Caco-2 (cell line): ENCODE measurements around the gene HSD17B11. TPM values are rescaled to one million over a fixed set of nuclear protein-coding genes. Genes with fewer than 3 reads are reported as not detected.

Experiments
- BruUV-seq: library from RNA; stranded (reverse); fragments of 400-500 nt; replicated peaks from 2 replicates; lab custom pipeline; 2021; lab: Mats Ljungman, UMichigan
- CTCF ChIA-PET: fragments of 300-600 bp; sonication (Branson Sonifier 250); formaldehyde crosslinking; loops from one replicate; lab custom pipeline; 2022; ENCODE audit warnings: antibody characterized with exemption; lab: Charles Lee
- POLR2A ChIA-PET: fragments of 300-600 bp; sonication (Branson Sonifier 250); formaldehyde crosslinking; loops from one replicate; lab custom pipeline; 2022; ENCODE audit warnings: antibody characterized with exemption; lab: Charles Lee
- DNase-seq, 2 experiments: peaks; one replicate each; pipeline versions ENCODE4 v3.0.0 to v3.0.0-alpha.2; 2020 to 2022
- H3K27me3 ChIP-seq: replicated peaks from 2 replicates; pipeline ENCODE4 v1.6.0; 2011; ENCODE audit warnings: low read length; ENCODE audit not compliant: control insufficient read depth, insufficient read depth
- H3K36me3 ChIP-seq: 2 replicates; pipeline ENCODE4 v1.5.1; 2011; ENCODE audit warnings: low read length; ENCODE audit not compliant: control insufficient read depth, insufficient read depth
- H3K4me1 ChIP-seq: fragments of 250-450 bp; sonication (Bioruptor Pico); 2 replicates; pipeline ENCODE4 v1.5.1; 2020; ENCODE audit warnings: mild to moderate bottlenecking
- H3K4me3 ChIP-seq: 2 replicates; pipeline ENCODE4 v1.5.1; 2011; ENCODE audit warnings: low read depth, mild to moderate bottlenecking, control low read depth, low read length
- H3K9me3 ChIP-seq: fragments of 250-450 bp; sonication (Bioruptor Pico); 2 replicates; pipeline ENCODE4 v1.5.1; 2020; ENCODE audit warnings: mild to moderate bottlenecking, moderate library complexity
- H3K27ac Mint-ChIP-seq: one replicate; pipeline ENCODE4 v1.8.0; 2022; ENCODE audit warnings: mixed read lengths; ENCODE audit not compliant: unreplicated experiment
- H3K27me3 Mint-ChIP-seq: one replicate; pipeline ENCODE4 v1.8.0; 2022; ENCODE audit warnings: mixed read lengths; ENCODE audit not compliant: insufficient read depth, unreplicated experiment
- H3K36me3 Mint-ChIP-seq: one replicate; pipeline ENCODE4 v1.8.0; 2022; ENCODE audit warnings: mild to moderate bottlenecking, mixed read lengths; ENCODE audit not compliant: insufficient read depth, unreplicated experiment
- H3K4me1 Mint-ChIP-seq: one replicate; pipeline ENCODE4 v1.8.0; 2022; ENCODE audit warnings: low read depth, mixed read lengths; ENCODE audit not compliant: unreplicated experiment
- H3K4me3 Mint-ChIP-seq: one replicate; pipeline ENCODE4 v1.8.0; 2022; ENCODE audit warnings: mild to moderate bottlenecking, moderate library complexity, mixed read lengths; ENCODE audit not compliant: unreplicated experiment
- H3K9me3 Mint-ChIP-seq: one replicate; pipeline ENCODE4 v1.8.0; 2022; ENCODE audit warnings: mixed read lengths; ENCODE audit not compliant: unreplicated experiment
- intact Hi-C: fragments of 100-400 bp; cut with micrococcal nuclease; formaldehyde crosslinking; loops from one replicate; pipeline ENCODE4 v1.10.0; 2022; ENCODE audit not compliant: unreplicated experiment
- total RNA-seq: library from RNA; stranded (reverse); gene quantifications from 2 replicates; pipeline ENCODE4 v1.2.3, GENCODE V29; 2022
- TF ChIP-seq, protein P1 (sequence below), 2 experiments: fragments of 200-600 bp in 1 of 2; IDR thresholded peaks; 1 replicate in 1 of 2; 2 replicates in 1 of 2; pipeline versions ENCODE4 v1.5.1 to v1.8.0; 2011 to 2022; ENCODE audit warnings: antibody characterized with exemption in 1 of 2, control low read depth in 1 of 2, inconsistent platforms in 1 of 2, low read depth in 1 of 2, low read length in 1 of 2, mild to moderate bottlenecking in 1 of 2, moderate library complexity in 1 of 2; ENCODE audit not compliant: insufficient read depth in 1 of 2, severe bottlenecking in 1 of 2, unreplicated experiment in 1 of 2

HSD17B11 gene
- total RNA-seq, 1 experiment from 2014 or later = 42.8 TPM

DNA sequence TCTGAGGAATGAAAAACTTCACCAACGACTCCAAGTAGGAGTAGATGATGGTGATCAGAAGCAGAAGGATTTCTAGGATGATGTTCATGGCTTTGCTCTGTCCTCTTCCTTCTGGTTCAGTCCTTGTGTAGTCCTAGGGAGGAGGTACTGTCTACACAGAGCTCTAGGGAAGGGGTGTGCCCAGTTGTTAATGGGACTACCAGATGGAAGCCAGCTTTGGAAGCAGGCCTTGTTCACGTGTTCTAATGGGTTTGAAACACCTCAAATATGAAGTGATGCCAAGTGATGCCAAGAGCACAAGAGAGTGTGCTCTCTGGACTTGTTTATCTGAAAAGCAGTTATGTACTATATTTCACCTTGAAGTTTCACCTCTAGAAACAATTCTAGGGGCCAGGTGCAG lies 68.2 kb downstream of the HSD17B11 start, which contains the start of gene HSD17B13:
Gene HSD17B13 (minus strand): TSS at position 129 of the 400 bp plus-strand sequence. CDS start 41 bp downstream, at position 88.
- DNase-seq = no peak
- H3K36me3 ChIP-seq = no peaks in the 10 kb centered on the region
- no peaks in the 10 kb centered on the region for H3K9me3 ChIP-seq
- no peaks in the 10 kb centered on the region for H3K4me1 ChIP-seq
- Mint-ChIP-seq H3K4me1 (no peaks in the 10 kb centered on the region), H3K36me3 (no peaks in the 10 kb centered on the region), H3K27ac (no peak within 1 kb of the TSS), H3K9me3 (no peaks in the 10 kb centered on the region), H3K4me3 (no peak within 1 kb of the TSS), H3K27me3 (no peaks in the 10 kb centered on the region)
- ChIA-PET CTCF (no interaction called here), POLR2A (no interaction called here)
- no peak within 1 kb of the TSS for H3K4me3 ChIP-seq
- H3K27me3 ChIP-seq = no peaks in the 10 kb centered on the region
- BruUV-seq = no TSS peak
- intact Hi-C loops = no loop called here
- TF ChIP-seq, protein P1, sequence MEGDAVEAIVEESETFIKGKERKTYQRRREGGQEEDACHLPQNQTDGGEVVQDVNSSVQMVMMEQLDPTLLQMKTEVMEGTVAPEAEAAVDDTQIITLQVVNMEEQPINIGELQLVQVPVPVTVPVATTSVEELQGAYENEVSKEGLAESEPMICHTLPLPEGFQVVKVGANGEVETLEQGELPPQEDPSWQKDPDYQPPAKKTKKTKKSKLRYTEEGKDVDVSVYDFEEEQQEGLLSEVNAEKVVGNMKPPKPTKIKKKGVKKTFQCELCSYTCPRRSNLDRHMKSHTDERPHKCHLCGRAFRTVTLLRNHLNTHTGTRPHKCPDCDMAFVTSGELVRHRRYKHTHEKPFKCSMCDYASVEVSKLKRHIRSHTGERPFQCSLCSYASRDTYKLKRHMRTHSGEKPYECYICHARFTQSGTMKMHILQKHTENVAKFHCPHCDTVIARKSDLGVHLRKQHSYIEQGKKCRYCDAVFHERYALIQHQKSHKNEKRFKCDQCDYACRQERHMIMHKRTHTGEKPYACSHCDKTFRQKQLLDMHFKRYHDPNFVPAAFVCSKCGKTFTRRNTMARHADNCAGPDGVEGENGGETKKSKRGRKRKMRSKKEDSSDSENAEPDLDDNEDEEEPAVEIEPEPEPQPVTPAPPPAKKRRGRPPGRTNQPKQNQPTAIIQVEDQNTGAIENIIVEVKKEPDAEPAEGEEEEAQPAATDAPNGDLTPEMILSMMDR (IDR thresholded peaks at IDR 0.05; ENCODE audit: insufficient read depth in 1 of 2, low read depth in 1 of 2, low read length in 1 of 2, severe bottlenecking in 1 of 2, unreplicated experiment in 1 of 2) = no peak

DNA sequence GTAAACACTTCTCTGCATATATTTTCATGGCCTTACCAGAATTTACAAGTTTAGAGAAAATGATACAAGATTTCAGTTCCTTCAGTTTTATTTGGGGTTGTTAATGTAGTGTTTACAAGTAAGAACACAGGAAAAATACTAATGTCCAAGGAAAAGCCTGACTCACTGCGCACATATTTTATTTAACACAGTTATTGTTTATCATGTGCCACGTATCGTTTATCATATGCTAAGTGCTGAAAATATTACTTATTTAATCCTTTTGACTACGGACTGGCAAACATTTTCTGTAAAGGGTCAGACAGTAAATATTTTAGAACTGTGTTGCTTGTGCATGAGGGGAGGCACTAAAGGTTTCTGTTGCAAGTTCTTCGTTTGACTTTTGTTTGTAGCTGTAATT lies 69.1 kb downstream of the HSD17B11 start:
- no peak overlapping the region for H3K4me3 ChIP-seq
- H3K4me1 ChIP-seq = no peaks in the 10 kb centered on the region
- no peak overlapping the region for H3K27ac Mint-ChIP-seq
- H3K4me1 Mint-ChIP-seq = no peaks in the 10 kb centered on the region
- no peaks in the 10 kb centered on the region for H3K27me3 Mint-ChIP-seq
- H3K36me3 Mint-ChIP-seq = no peaks in the 10 kb centered on the region
- no peak overlapping the region for H3K4me3 Mint-ChIP-seq
- no peaks in the 10 kb centered on the region for H3K36me3 ChIP-seq
- TF ChIP-seq, protein P1 (IDR thresholded peaks at IDR 0.05; ENCODE audit: insufficient read depth in 1 of 2, low read depth in 1 of 2, low read length in 1 of 2, severe bottlenecking in 1 of 2, unreplicated experiment in 1 of 2) = no peak
- H3K9me3 Mint-ChIP-seq = no peaks in the 10 kb centered on the region
- H3K9me3 ChIP-seq = no peaks in the 10 kb centered on the region
- no peak for DNase-seq
- intact Hi-C loops = no loop called here
- ChIA-PET POLR2A (no interaction called here), CTCF (no interaction called here)
- BruUV-seq = no TSS peak
- H3K27me3 ChIP-seq = no peaks in the 10 kb centered on the region

DNA sequence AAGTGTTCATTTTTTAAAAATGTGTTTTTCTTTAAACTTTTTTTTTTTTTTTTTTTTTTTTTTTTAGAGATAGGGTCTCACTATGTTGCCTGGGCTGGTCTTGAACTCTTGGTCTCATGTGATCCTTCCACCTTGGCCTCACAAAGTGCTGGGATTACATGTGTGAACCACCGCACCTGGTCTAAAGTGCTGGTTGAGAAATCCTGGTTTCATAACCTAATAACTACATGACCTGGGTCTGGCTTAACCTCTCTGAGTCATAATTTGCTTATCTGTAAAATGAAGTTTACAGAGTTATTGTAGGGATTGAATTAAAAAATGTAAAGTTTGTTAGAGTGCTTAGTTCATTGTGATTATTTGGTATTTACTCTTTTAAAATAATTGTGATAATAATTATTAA lies 73.5 kb downstream of the HSD17B11 start:
- no peaks in the 10 kb centered on the region for H3K9me3 Mint-ChIP-seq
- H3K27me3 Mint-ChIP-seq = no peaks in the 10 kb centered on the region
- ChIA-PET CTCF (no interaction called here), POLR2A (no interaction called here)
- Histone ChIP-seq H3K4me3 (no peak overlapping the region), H3K36me3 (no peaks in the 10 kb centered on the region), H3K4me1 (no peaks in the 10 kb centered on the region), H3K27me3 (no peaks in the 10 kb centered on the region), H3K9me3 (no peaks in the 10 kb centered on the region)
- no TSS peak for BruUV-seq
- no peaks in the 10 kb centered on the region for H3K4me1 Mint-ChIP-seq
- no peaks in the 10 kb centered on the region for H3K36me3 Mint-ChIP-seq
- DNase-seq = peak in 1 of 2 experiments; percentile 32
- H3K4me3 Mint-ChIP-seq = no peak overlapping the region
- intact Hi-C loops = no loop called here
- H3K27ac Mint-ChIP-seq = no peak overlapping the region
- TF ChIP-seq, protein P1 (IDR thresholded peaks at IDR 0.05; ENCODE audit: insufficient read depth in 1 of 2, low read depth in 1 of 2, low read length in 1 of 2, severe bottlenecking in 1 of 2, unreplicated experiment in 1 of 2) = no peak
